Loucy (cell line): ENCODE measurements around the gene SDHA.
"Not testable (repeated sequence)": the region's sequence is repeated elsewhere in the genome, so short reads cannot be mapped to it uniquely, and the experiment has no call there.

Experiments used
- EZH2phosphoT487 ChIP-seq: fragments of 200-600 bp; IDR thresholded peaks from 2 replicates; pipeline ENCODE4 v1.6.1; 2018; ENCODE audit warnings: antibody characterized with exemption, mild to moderate bottlenecking, moderate library complexity, borderline replicate concordance
- TF ChIP-seq, protein P1 (sequence below): fragments of 200-600 bp; sonication (generic); conservative IDR thresholded peaks from 2 replicates; pipeline ENCODE4 v1.5.1; 2014; ENCODE audit warnings: mild to moderate bottlenecking, antibody characterized with exemption, low read length

DNA sequence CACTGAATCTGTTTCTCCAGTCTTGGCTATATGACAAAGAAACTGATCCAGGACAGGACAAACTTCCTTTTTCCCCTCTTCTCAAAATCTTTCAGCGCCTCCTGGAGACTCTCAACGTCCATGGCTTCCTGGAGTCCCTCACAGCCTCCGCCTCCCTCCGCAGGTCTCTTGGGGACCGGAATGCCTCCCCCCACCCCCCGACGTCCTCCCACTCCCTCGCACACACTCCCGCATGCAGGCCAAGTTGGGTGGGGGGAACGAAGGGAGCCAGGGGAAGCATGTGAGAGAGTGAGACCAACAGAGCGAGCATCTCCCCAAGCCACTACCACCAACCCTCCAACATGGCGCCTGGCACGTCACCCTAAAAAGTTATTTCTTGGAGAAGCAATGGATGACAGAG lies 72.1 kb downstream of the SDHA start:
- TF ChIP-seq, protein P1, sequence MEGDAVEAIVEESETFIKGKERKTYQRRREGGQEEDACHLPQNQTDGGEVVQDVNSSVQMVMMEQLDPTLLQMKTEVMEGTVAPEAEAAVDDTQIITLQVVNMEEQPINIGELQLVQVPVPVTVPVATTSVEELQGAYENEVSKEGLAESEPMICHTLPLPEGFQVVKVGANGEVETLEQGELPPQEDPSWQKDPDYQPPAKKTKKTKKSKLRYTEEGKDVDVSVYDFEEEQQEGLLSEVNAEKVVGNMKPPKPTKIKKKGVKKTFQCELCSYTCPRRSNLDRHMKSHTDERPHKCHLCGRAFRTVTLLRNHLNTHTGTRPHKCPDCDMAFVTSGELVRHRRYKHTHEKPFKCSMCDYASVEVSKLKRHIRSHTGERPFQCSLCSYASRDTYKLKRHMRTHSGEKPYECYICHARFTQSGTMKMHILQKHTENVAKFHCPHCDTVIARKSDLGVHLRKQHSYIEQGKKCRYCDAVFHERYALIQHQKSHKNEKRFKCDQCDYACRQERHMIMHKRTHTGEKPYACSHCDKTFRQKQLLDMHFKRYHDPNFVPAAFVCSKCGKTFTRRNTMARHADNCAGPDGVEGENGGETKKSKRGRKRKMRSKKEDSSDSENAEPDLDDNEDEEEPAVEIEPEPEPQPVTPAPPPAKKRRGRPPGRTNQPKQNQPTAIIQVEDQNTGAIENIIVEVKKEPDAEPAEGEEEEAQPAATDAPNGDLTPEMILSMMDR: not testable (repeated sequence)
- not testable (repeated sequence) for TF ChIP-seq EZH2phosphoT487
